ENCODE results near the gene TOX2. TPM values are rescaled to one million over a fixed set of nuclear protein-coding genes. Genes with fewer than 3 reads are reported as not detected.

Gene TOX2
- total RNA-seq, 2 experiments from 2014 or later = 0.23 TPM; not detected in 1

GRCh38 chr20:44017905-44018258, 103.2 kb downstream of the TOX2 start:
- no peak for DNase-seq (ENCODE audit: low spot score)
- H3K9me2 ChIP-seq (ENCODE audit: insufficient read depth, low read length) = no peaks in the 10 kb centered on the region
- intact Hi-C loops (cut with micrococcal nuclease; ENCODE audit: unreplicated experiment) = no loop called here
- H3K36me3 ChIP-seq (ENCODE audit: insufficient read depth, low read length) = no peaks in the 10 kb centered on the region
- BruUV-seq (replicated peaks) = no TSS peak
- ChIA-PET CTCF (ENCODE audit: unreplicated experiment) (no interaction called here), POLR2A (no interaction called here)
- H3K4me1 ChIP-seq (ENCODE audit: insufficient read depth, low read length, poor library complexity, severe bottlenecking) = no peaks in the 10 kb centered on the region
- H3K4me2 ChIP-seq (ENCODE audit: low read length) = no peak overlapping the region
- H4K20me1 ChIP-seq (ENCODE audit: insufficient read depth, low read length) = no peaks in the 10 kb centered on the region
- no peak overlapping the region for H3K27ac ChIP-seq (ENCODE audit: low read depth, low read length, poor library complexity, severe bottlenecking)
- no peak overlapping the region for H2AFZ ChIP-seq (ENCODE audit: low read length)
- no peaks in the 10 kb centered on the region for H3K9me3 ChIP-seq (ENCODE audit: low read length)
- H3K4me3 ChIP-seq (ENCODE audit: low read depth, low read length, poor library complexity, severe bottlenecking) = no peak overlapping the region
- TF ChIP-seq CTCF (conservative IDR thresholded peaks at IDR 0.05; ENCODE audit: low read length) (no peak), EZH2phosphoT487 (IDR thresholded peaks at IDR 0.05; ENCODE audit: borderline replicate concordance, low read depth, low read length) (no peak)
- no peaks in the 10 kb centered on the region for H3K79me2 ChIP-seq (ENCODE audit: insufficient read depth, low read depth, low read length)

DNA sequence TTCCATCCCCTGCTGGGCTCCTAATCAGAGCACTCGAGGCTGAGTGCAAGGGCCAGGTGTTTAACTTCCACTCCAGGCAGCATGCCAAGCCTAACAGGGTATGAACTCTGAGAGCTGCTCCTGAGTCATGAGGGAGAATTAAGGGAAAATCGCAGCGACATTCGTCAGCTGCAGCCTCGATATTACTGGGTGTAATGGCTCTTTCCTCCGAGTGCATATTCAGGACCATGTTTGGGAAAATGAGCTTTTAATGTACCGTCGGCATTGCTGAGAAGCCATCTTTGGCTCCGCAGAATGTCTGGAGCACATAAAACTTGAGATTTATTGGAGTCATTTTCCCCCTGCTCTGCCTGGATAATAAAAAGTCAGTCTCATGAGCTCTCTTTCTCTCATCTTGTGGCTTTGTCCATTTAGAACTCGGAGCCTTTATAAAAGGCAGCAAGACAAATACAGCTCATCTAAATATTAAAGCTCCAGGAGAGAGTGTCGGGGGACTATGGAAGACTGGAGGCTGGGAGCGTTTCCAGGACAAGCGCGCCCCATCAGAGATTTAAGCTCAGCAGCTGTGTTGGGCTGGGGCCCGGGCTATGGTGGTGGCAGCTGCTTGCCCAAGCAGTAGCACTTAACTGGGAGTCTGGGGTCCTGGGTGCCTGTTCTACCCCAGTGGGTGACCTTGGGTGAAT, 103.7 kb downstream of the TOX2 start:
- Histone ChIP-seq H2AFZ (ENCODE audit: low read length) (no peak overlapping the region), H3K4me2 (ENCODE audit: low read length) (no peak overlapping the region), H3K36me3 (ENCODE audit: insufficient read depth, low read length) (no peaks in the 10 kb centered on the region), H3K9me2 (ENCODE audit: insufficient read depth, low read length) (no peaks in the 10 kb centered on the region), H4K20me1 (ENCODE audit: insufficient read depth, low read length) (no peaks in the 10 kb centered on the region), H3K4me3 (ENCODE audit: low read depth, low read length, poor library complexity, severe bottlenecking) (no peak overlapping the region), H3K27ac (ENCODE audit: low read depth, low read length, poor library complexity, severe bottlenecking) (no peak overlapping the region), H3K9me3 (ENCODE audit: low read length) (no peaks in the 10 kb centered on the region), H3K79me2 (ENCODE audit: insufficient read depth, low read depth, low read length) (no peaks in the 10 kb centered on the region), H3K4me1 (ENCODE audit: insufficient read depth, low read length, poor library complexity, severe bottlenecking) (no peaks in the 10 kb centered on the region)
- no peak for DNase-seq (ENCODE audit: low spot score)
- CTCF ChIA-PET (ENCODE audit: unreplicated experiment) = no interaction called here
- intact Hi-C loops (cut with micrococcal nuclease; ENCODE audit: unreplicated experiment) = no loop called here
- POLR2A ChIA-PET = no interaction called here
- no TSS peak for BruUV-seq (replicated peaks)
- TF ChIP-seq CTCF (conservative IDR thresholded peaks at IDR 0.05; ENCODE audit: low read length) = no peak
- no peak for TF ChIP-seq EZH2phosphoT487 (IDR thresholded peaks at IDR 0.05; ENCODE audit: borderline replicate concordance, low read depth, low read length)

GRCh38 chr20:44018942-44019637, 104.4 kb downstream of the TOX2 start:
- H3K9me2 ChIP-seq (ENCODE audit: insufficient read depth, low read length) = no peaks in the 10 kb centered on the region
- H3K4me3 ChIP-seq (ENCODE audit: low read depth, low read length, poor library complexity, severe bottlenecking) = no peak overlapping the region
- H3K4me2 ChIP-seq (ENCODE audit: low read length) = no peak overlapping the region
- no TSS peak for BruUV-seq (replicated peaks)
- H2AFZ ChIP-seq (ENCODE audit: low read length) = no peak overlapping the region
- no peak for DNase-seq (ENCODE audit: low spot score)
- TF ChIP-seq CTCF (conservative IDR thresholded peaks at IDR 0.05; ENCODE audit: low read length) (no peak), EZH2phosphoT487 (IDR thresholded peaks at IDR 0.05; ENCODE audit: borderline replicate concordance, low read depth, low read length) (no peak)
- H4K20me1 ChIP-seq (ENCODE audit: insufficient read depth, low read length) = no peaks in the 10 kb centered on the region
- ChIA-PET POLR2A (interaction anchor here (0.6 kb wide), 1 partner anchor 228 kb away, joined by 3 read pairs; no protein-coding TSS in a partner anchor), CTCF (ENCODE audit: unreplicated experiment) (no interaction called here)
- no peaks in the 10 kb centered on the region for H3K36me3 ChIP-seq (ENCODE audit: insufficient read depth, low read length)
- H3K27ac ChIP-seq (ENCODE audit: low read depth, low read length, poor library complexity, severe bottlenecking) = no peak overlapping the region
- H3K4me1 ChIP-seq (ENCODE audit: insufficient read depth, low read length, poor library complexity, severe bottlenecking) = no peaks in the 10 kb centered on the region
- intact Hi-C loops (cut with micrococcal nuclease; ENCODE audit: unreplicated experiment) = no loop called here
- H3K79me2 ChIP-seq (ENCODE audit: insufficient read depth, low read depth, low read length) = no peaks in the 10 kb centered on the region
- H3K9me3 ChIP-seq (ENCODE audit: low read length) = no peaks in the 10 kb centered on the region
